D341Med (cell line): Measurements from ENCODE around the gene CARMIL1.

Experiments
- DNase-seq: peaks from one replicate; pipeline ENCODE4 v3.0.0; 2012; ENCODE audit warnings: low spot score

The CARMIL1 gene

GRCh38 chr6:25476126-25476525, 197.0 kb downstream of the CARMIL1 start:
- no peak for DNase-seq

DNA sequence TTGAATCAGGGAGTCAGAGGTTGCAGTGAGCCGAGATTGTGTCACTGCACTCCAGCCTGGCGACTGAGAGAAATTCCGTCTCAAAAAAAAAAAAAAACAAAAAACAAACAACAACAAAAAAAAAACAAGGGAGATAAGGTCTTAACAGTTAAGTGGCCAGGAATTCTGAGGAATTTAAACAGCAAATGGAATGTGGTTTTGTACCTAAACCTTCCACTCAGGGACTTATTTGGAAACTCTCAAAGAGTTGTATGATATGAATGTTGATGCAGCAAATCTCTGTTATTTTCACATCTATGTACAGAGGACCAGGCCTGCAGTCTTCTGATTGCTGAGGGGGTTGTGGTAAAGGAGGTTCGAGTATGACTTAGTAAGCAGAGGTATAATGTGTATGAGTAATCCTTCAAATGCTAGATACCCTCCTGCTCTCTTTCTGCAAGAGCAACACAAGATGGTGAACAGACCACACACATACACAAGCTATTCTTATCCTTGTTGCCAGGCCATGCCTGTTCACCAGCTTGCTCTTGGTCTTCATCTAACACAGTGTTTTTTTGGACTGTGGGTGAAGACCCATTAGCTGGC, 197.9 kb downstream of the CARMIL1 start:
- no peak for DNase-seq

DNA sequence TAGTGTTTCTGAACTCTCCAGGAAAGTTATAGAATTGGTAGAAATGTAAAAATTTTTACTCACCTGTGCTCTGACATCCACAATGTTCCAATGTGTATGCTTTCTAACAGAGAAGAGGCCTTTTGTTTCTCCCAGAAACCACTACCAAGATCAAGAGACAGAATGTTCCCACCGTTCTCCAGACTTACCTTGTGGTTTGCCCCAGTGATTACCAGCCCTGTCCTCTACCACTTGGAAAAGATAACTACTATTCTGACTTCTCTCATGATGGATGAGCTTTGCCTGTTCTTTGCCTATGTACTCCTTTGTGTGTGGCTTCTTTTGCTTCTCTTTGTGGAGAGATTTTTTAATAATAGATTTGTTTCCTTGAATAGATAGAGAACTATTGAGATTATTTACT, 199.8 kb downstream of the CARMIL1 start:
- DNase-seq = no peak

- DNase-seq = no peak
These were observed 202.1 kb downstream of the CARMIL1 start for GRCh38 chr6:25481267-25481666.

DNA sequence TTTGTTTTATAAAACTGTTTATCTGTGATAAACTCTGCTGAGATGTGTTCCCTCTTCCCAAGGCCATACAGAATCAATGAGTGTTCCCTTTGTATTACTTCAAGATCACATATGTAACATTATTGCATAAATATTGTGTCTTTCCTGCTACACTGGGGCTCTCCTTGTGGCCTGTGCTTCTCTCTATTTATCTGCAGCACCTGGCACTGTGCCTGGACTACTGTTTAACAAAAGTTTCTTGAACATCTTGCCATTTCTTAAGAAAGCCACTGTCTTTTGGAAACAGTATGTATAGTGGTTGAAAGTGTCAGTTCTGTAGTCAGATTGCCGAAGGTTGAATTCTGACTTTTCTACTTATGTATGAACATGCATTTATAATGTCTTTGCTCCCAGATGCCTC, 203.8 kb downstream of the CARMIL1 start:
- DNase-seq = no peak

DNA sequence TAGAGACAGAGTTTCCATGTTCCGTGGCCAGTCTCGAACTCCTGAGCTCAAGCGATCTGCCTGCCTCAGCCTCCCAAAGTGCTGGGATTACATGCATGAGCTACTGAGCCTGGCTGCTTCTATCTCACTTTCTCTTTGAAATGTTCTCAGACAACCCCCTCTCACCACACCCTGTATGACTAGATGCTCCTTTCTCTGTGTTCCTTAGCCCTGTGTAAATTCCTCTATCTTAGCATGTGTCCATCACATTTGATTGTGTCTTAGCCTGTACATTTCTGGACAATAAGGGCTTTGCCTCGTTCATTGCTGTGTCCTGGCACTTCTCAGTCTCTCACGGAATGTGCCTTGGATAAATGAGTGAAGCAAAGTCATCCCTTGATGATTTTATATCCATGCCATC, 204.8 kb downstream of the CARMIL1 start:
- DNase-seq = no peak

GRCh38 chr6:25484900-25485299, 205.7 kb downstream of the CARMIL1 start:
- DNase-seq = no peak

- DNase-seq = peak; percentile 65
These were observed 206.8 kb downstream of the CARMIL1 start for GRCh38 chr6:25485821-25486534.

DNA sequence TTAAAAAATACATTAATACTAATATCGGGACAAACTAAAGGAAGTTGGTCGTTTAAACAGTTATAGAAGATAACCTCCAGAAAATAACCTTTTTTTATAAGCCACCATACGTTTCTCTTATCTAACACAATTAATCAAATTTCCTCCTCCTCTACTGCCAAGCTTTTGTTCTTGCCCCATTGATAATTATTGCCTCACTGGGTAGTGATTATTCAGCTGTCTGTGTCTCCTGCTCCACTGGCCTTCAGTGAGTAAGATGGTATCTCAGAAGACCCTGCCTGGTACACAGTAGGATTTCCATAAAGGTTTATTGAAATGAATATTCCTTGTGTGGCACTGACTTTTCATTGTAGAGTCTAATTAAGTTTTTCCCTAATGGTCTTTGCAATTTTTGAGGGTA, 207.4 kb downstream of the CARMIL1 start:
- DNase-seq = no peak

DNA sequence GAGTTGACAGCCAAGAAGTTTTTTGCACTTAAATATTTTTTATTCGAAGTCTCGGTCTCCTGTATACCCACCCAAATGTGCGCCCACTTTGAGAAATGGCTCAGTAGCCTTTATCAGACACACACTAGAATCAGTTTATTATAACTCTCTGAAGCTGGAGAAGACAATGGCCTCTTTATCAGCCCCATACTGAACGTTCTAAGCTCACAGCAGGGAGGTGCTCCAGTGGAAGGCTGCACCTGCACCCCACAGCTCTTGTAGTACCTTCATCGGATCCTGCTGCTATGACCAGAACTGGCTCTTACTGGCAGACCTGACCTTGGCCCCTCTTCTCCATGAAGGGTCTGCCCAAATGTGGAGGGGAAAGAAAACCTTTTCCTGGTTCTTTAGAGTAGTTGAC, 207.8 kb downstream of the CARMIL1 start:
- no peak for DNase-seq

DNA sequence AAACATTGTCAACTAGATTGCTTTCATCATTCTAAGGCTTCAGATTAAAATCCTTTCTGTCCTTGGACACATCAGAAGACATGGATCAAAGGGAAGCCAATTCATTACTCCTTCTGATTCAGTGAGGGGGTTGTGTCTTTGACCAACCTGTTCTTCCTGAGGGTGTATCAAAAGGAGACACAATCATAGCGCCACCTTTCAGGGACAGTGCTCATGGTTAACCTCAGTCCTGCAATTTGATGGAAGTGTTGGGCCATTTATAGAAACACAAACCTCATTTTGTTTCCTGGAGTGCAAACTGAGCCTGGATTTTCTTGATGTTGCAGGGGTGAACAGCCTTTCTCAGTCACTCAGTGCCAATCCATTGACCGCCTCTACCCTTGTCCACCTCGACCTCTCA, 209.0 kb downstream of the CARMIL1 start:
- no peak for DNase-seq

GRCh38 chr6:25489399-25489798, 210.2 kb downstream of the CARMIL1 start:
- no peak for DNase-seq

GRCh38 chr6:25490018-25490801, 211.0 kb downstream of the CARMIL1 start:
- peak; percentile 73 for DNase-seq

DNA sequence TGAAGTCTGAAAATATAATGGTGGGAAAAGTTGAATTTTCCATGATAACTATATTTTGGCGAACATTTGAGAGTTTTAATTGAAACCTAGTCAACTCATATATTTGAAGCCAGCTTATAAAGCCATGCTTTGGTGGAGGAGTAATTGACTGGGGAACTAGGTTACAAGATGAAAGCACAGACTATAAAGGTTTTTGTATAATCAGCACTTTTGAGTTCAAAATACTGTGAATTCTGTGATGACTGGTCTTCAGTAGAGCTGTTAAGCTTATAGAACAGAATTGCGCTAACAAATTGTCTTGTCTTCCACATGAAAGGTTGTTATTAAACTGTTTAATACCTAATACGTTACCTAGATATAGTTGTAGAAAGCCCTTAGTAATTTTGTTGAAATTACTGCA, 213.8 kb downstream of the CARMIL1 start:
- DNase-seq = no peak

DNA sequence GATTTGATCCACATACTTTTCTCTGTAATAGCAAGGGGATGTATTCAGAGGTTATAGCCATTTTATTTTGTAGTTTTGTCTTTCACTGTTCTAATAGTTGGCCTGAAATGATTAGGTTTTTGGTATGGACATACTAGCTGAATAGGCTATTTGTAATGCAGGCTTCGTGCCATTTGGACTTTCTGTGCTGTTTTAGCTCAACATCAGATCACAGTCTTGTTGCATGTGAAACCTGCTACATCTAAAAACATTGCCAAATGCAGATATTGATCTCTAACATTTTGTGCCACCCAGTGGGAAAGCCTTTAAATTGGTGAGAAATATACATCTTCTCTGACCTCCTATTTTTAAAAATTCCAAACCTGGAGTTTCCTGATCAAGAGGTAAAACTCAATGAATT, 215.3 kb downstream of the CARMIL1 start:
- DNase-seq = no peak

GRCh38 chr6:25497383-25498040, 218.3 kb downstream of the CARMIL1 start:
- DNase-seq = no peak

DNA sequence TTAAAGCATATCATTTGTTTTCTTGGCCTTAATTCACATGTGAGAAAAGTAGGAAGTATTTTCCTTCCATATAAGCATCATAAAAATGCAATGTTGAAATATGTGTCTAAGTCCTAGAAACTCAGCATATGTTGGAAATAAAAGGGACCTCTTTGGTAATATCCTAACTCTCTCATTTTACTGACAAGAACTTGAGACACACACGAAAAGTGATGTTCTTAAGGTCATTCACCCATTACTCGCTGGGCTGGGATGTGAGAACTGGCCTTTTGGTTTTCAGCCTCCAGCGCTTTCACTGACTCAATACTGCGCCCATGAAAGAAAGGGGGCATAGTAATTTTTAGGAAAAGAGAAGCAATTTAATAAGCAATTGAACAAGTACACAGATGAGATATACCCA, 219.3 kb downstream of the CARMIL1 start:
- DNase-seq = no peak

- no peak for DNase-seq
These were observed 220.6 kb downstream of the CARMIL1 start for GRCh38 chr6:25499615-25500235.

DNA sequence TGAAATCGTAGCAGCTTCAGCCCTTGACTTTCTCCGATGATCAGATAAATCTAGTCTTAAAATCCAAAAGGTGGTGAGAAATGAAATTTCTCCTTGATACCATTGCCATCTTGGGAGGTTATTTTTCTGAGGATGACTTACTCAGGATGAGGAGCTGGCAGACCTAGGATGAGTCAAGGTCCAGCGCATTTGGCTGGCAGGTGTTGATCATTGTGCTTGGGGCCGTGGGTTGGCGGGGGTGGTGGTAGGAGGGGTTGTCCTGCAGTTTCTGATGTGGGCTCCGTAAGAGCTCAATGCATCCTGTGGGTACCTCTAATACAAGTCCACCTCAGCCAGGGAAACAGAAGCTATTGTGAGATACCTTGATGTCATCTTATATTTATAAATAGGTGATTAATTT, 224.5 kb downstream of the CARMIL1 start:
- no peak for DNase-seq

DNA sequence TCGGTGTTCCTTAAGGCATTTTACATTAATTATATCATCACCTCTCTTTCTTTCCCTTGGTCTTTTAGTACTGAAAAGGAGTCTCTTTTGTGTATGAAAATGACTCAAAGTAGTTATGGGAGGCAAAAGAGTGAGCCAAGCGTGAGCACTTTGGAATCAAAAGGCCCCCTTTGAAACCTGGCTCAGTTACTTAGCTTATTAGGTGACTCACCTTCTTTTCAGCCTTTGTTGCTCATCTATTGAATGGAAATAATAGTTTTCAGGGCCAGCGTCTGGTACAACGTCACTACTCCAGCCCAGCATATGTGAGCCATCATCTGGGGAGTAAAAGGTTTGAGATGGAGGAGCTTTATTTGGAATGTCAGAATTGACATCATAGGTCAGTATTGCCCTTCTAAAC, 225.5 kb downstream of the CARMIL1 start:
- no peak for DNase-seq

- no peak for DNase-seq
These were observed 226.8 kb downstream of the CARMIL1 start for GRCh38 chr6:25506020-25506419.

- DNase-seq = no peak
These were observed 228.9 kb downstream of the CARMIL1 start for GRCh38 chr6:25508051-25508450.
